Measurements from ENCODE around the gene PMP22.

PMP22 gene

DNA sequence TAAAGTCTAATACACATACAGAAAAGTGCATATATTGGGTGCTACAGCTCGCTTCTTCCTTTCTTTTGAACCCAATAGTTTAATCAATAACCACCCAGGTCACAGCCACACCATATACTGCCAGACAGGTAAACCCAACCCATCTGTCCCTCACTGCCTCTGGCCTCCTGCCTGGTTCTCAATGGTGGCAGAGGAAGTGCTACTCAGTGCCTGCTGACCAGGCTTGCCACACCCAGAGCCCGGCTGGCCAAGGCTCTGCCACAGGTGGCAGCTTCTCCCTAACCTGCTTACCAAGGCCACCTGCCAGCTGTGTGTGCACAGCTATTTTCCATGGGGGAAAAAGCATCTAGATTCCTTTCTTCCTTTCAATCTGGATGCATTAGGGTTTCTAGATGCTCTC, 584 bp downstream of the PMP22 start:
- Histone ChIP-seq H2AFZ (ENCODE audit: low read length, unreplicated experiment) (no peak overlapping the region), H3K36me3 (ENCODE audit: insufficient read depth, low read length) (no peaks in the 10 kb centered on the region), H3K27me3 (ENCODE audit: insufficient read depth, low read length) (no peaks in the 10 kb centered on the region), H3K4me3 (ENCODE audit: low read depth, low read length) (peak overlapping the region; percentile 57), H3K79me2 (ENCODE audit: control insufficient read depth, insufficient read depth, low read length, unreplicated experiment) (peaks cover 22% of the 10 kb centered on the region), H3K27ac (ENCODE audit: low read depth, low read length) (no peak overlapping the region), H3K4me1 (ENCODE audit: control insufficient read depth, insufficient read depth, low read length, unreplicated experiment) (peaks cover 19% of the 10 kb centered on the region)

DNA sequence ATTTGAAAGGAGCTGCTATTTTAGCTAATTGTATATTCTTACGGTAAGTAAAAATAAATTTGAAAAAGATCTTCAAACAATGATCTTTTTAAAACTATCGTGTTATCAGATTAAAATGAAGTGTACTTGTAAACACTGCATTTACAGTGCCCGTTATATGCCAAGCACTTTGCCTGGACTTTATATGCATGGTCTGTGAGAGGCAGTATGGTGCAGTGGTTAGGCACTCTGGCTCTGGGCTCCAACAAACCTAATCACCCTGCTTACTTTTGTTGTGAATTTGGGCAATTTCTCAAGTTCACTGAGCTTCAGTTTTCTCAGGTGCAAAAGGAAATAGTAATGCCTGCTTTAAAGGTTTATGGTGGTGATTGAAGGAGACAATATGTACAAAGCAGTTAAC, 1.4 kb downstream of the PMP22 start:
- Histone ChIP-seq H3K4me3 (ENCODE audit: low read depth, low read length) (peak overlapping the region; percentile 92), H3K27ac (ENCODE audit: low read depth, low read length) (peak overlapping the region; percentile 84), H2AFZ (ENCODE audit: low read length, unreplicated experiment) (peak overlapping the region; percentile 27), H3K36me3 (ENCODE audit: insufficient read depth, low read length) (peaks cover 4% of the 10 kb centered on the region; the same call in 1 of the 2 replicates), H3K4me1 (ENCODE audit: control insufficient read depth, insufficient read depth, low read length, unreplicated experiment) (peaks cover 27% of the 10 kb centered on the region), H3K79me2 (ENCODE audit: control insufficient read depth, insufficient read depth, low read length, unreplicated experiment) (peaks cover 30% of the 10 kb centered on the region), H3K27me3 (ENCODE audit: insufficient read depth, low read length) (no peaks in the 10 kb centered on the region)

DNA sequence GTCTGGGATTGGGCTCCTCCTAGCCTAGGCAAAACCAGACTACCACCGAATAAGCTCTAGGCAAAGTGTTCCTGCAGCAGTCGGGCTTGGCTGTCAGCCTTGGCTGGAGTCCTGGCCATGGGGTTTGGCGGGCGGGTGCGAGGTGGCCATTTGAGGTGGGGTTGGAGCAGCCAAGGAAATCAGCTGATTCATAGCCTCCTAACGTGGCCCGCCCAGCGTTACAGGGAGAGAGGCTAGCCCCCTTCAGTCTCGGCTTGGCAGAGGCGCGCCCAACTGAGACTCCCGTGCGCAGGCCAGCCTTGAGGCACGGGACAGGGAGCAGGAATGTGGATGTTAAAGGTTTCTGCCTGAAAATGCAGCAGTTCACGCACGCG, 1.9 kb downstream of the PMP22 start:
- H3K4me3 ChIP-seq (ENCODE audit: low read depth, low read length): peak overlapping the region; percentile 92
- peaks cover 9% of the 10 kb centered on the region; the same call in 1 of the 2 replicates for H3K36me3 ChIP-seq (ENCODE audit: insufficient read depth, low read length)
- peaks cover 35% of the 10 kb centered on the region for H3K79me2 ChIP-seq (ENCODE audit: control insufficient read depth, insufficient read depth, low read length, unreplicated experiment)
- H3K27me3 ChIP-seq (ENCODE audit: insufficient read depth, low read length): no peaks in the 10 kb centered on the region
- H3K4me1 ChIP-seq (ENCODE audit: control insufficient read depth, insufficient read depth, low read length, unreplicated experiment): peaks cover 32% of the 10 kb centered on the region
- peak overlapping the region; percentile 84 for H3K27ac ChIP-seq (ENCODE audit: low read depth, low read length)
- peak overlapping the region; percentile 71 for H2AFZ ChIP-seq (ENCODE audit: low read length, unreplicated experiment)

DNA sequence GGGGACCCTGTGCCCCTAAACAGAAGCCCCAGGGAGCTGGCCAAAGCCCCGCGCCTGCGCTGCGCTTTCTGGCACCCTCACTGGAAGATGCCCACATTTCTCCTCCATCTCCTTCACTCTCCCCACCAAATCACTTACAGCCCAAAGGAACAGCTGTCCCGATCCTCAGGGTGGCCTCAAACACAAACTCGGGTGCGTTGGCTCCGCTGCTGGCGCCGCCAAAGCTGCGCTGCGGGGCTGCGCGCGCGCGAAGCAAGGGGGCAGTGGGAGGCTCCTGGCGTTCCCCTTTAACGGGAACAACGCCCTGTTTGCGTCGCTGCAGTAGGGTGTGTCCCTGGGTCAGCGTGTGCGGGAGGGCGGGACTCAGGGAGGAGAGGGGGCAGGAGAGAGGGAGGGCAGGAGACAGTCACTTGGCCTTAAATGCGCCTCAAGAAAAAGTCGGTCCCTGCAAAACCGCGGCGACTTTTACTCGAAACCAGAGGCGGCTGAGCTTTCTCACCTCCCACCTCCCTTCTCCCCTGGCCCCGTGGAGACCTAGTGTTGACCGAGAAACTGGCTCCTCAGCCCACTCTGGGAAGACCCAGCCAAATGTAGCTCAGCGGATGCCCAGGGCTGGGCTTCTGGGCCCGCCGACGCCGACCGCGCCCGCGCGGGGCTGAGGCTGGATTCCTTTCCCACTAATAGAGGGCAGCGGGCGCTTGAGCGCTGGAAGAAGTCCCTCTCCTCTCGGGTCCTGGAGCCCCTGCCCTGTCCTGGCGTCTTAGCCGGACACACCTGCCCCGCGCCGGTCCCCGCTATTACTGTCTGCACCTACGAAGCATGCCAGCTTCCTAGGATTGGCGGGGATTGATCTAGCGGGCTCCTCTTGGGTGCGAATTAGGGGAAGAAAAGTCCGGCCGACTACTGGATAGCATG, 2.6 kb downstream of the PMP22 start:
- H2AFZ ChIP-seq (ENCODE audit: low read length, unreplicated experiment): peak overlapping the region; percentile 71
- peak overlapping the region; percentile 92 for H3K4me3 ChIP-seq (ENCODE audit: low read depth, low read length)
- H3K4me1 ChIP-seq (ENCODE audit: control insufficient read depth, insufficient read depth, low read length, unreplicated experiment): peaks cover 38% of the 10 kb centered on the region
- peaks cover 10% of the 10 kb centered on the region; the same call in 1 of the 2 replicates for H3K36me3 ChIP-seq (ENCODE audit: insufficient read depth, low read length)
- H3K79me2 ChIP-seq (ENCODE audit: control insufficient read depth, insufficient read depth, low read length, unreplicated experiment): peaks cover 39% of the 10 kb centered on the region
- peak overlapping the region; percentile 84 for H3K27ac ChIP-seq (ENCODE audit: low read depth, low read length)
- no peaks in the 10 kb centered on the region for H3K27me3 ChIP-seq (ENCODE audit: insufficient read depth, low read length)

DNA sequence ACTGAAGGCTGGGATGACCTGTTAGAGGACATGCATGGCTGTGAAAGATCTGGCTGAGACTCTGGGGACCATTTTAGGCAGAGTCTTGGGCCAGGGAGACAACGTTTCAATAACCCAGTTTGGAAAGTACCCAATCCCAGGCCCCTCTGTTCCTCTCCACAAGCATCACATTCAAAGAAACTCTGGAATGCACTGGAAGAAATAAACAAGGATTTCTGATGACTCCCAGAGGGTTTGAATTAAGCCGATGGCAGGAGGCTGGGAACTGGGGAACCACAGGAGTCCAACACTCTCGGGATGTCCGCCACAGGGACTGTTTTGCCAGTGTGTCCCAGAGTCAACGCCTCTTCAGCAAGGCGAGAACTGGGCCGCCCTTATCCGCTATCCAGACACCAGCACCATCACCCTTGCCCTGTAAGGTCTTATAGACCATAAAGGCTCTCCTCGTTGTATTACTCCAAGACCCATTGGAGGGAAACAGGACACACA, 3.3 kb downstream of the PMP22 start:
- Histone ChIP-seq H2AFZ (ENCODE audit: low read length, unreplicated experiment) (peak overlapping the region; percentile 52), H3K36me3 (ENCODE audit: insufficient read depth, low read length) (peaks cover 13% of the 10 kb centered on the region; the same call in 1 of the 2 replicates), H3K4me1 (ENCODE audit: control insufficient read depth, insufficient read depth, low read length, unreplicated experiment) (peaks cover 45% of the 10 kb centered on the region), H3K27ac (ENCODE audit: low read depth, low read length) (peak overlapping the region; percentile 84), H3K4me3 (ENCODE audit: low read depth, low read length) (peak overlapping the region; percentile 92), H3K27me3 (ENCODE audit: insufficient read depth, low read length) (no peaks in the 10 kb centered on the region), H3K79me2 (ENCODE audit: control insufficient read depth, insufficient read depth, low read length, unreplicated experiment) (peaks cover 43% of the 10 kb centered on the region)

DNA sequence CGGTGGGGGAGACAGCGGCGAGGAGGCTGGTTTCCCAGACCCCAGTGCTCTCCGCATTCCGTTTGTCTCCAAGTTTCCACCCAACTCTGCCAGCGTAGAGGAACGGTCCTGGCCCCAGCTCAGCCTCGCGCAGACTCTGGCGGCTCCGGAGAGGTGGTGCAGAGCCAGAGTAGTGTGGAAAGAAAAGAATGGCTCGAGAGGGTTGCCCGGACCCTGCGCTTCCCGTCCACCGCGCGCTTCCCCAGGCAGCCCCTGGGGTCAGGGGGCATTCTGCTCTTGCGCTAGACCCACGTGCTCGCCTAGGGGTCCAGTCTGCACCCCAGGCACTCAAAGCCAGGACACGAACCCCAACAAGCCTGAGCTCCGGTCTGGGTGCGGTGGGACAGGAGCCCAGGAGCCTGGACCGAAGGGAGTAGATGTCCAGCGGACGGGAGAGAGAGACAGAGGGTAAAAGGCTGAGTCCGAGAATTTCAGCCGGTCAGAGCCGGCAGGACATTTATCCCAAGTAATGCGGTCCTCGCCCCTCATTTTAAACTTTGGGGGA, 3.8 kb downstream of the PMP22 start:
- Histone ChIP-seq H3K27me3 (ENCODE audit: insufficient read depth, low read length) (no peaks in the 10 kb centered on the region), H3K4me1 (ENCODE audit: control insufficient read depth, insufficient read depth, low read length, unreplicated experiment) (peaks cover 50% of the 10 kb centered on the region), H3K27ac (ENCODE audit: low read depth, low read length) (peak overlapping the region; percentile 84), H3K79me2 (ENCODE audit: control insufficient read depth, insufficient read depth, low read length, unreplicated experiment) (peaks cover 48% of the 10 kb centered on the region), H2AFZ (ENCODE audit: low read length, unreplicated experiment) (peak overlapping the region; percentile 52), H3K36me3 (ENCODE audit: insufficient read depth, low read length) (peaks cover 18% of the 10 kb centered on the region; the same call in 1 of the 2 replicates), H3K4me3 (ENCODE audit: low read depth, low read length) (peak overlapping the region; percentile 92)

DNA sequence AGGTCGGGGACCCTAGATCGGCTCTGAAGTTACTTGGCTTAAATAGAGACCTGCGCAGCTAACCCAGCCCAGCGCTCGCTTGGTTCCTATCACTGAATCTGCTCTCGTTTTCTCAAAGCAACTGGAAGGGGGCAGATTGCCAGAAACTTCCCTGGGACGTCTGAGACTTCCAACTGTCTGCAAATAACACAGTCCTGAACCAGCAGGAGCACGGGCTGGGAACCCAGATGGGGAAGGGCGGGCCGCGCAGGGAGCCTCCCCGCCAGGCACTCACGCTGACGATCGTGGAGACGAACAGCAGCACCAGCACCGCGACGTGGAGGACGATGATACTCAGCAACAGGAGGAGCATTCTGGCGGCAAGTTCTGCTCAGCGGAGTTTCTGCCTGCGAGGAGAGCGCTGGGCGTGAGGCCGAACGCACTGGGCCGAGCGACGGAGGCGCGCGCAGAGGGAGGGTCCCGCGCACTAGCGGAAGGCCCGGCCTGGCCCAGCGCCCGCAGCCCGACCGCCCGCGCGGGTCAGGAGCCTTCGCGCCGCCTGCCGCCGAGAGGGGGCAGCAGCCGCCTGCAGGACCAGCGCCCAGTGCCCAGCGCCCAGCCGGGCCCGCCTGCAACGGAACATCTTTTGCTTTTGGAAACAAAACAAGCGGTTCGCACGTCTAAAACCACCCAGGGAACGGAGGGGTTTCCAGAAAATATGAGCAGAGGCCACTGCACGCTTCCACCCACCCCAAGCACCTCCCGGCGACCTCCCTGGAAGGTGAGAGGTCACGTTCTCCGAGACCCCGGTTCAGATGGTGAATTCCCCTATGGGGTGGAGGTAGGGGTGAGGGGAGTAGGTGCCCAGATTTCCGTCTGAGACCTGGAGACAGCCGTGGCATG, 4.5 kb downstream of the PMP22 start:
- Histone ChIP-seq H3K27ac (ENCODE audit: low read depth, low read length) (peak overlapping the region; percentile 84), H3K4me3 (ENCODE audit: low read depth, low read length) (peak overlapping the region; percentile 92), H3K79me2 (ENCODE audit: control insufficient read depth, insufficient read depth, low read length, unreplicated experiment) (peaks cover 55% of the 10 kb centered on the region), H3K27me3 (ENCODE audit: insufficient read depth, low read length) (no peaks in the 10 kb centered on the region), H3K4me1 (ENCODE audit: control insufficient read depth, insufficient read depth, low read length, unreplicated experiment) (peaks cover 57% of the 10 kb centered on the region), H2AFZ (ENCODE audit: low read length, unreplicated experiment) (peak overlapping the region; percentile 48), H3K36me3 (ENCODE audit: insufficient read depth, low read length) (peaks cover 24% of the 10 kb centered on the region)

DNA sequence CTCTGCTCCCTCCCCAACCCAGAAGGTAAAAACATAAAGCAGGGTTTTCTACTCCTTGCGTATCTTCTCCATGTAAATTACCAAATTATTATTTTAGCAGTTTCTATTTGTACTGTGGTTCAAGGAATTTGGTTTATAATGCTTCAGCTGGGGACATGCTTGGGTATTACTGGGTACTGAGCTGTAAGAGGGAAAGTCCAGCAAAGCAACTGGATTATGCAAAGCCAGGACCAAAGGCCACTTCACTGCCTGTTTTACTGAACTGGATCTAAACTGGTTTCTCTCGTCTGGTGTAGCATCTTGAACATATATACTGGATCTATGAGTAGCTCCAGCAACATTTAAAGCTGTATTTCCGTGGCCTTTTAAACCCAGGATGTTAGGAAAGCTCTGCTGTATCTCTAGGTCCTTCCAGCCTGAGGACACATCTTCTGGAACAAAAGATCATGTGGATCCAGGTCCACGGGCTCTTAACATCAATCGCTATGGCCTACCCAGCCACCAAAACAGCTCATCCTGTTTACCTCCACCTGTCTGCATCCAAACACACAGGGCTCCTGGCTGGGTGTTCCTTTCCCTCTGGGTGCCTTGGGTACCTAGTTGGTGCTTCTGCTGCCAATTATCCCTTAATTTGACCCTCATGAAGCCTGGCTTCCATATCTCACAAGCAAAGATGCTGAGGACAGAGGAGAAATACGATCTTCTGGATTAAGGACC, 7.2 kb downstream of the PMP22 start:
- H3K36me3 ChIP-seq (ENCODE audit: insufficient read depth, low read length): peaks cover 46% of the 10 kb centered on the region
- peaks cover 79% of the 10 kb centered on the region for H3K79me2 ChIP-seq (ENCODE audit: control insufficient read depth, insufficient read depth, low read length, unreplicated experiment)
- H3K4me1 ChIP-seq (ENCODE audit: control insufficient read depth, insufficient read depth, low read length, unreplicated experiment): peaks cover 42% of the 10 kb centered on the region
- H2AFZ ChIP-seq (ENCODE audit: low read length, unreplicated experiment): no peak overlapping the region
- peak overlapping the region; percentile 52; the same call in 1 of the 2 replicates for H3K4me3 ChIP-seq (ENCODE audit: low read depth, low read length)
- H3K27me3 ChIP-seq (ENCODE audit: insufficient read depth, low read length): no peaks in the 10 kb centered on the region
- H3K27ac ChIP-seq (ENCODE audit: low read depth, low read length): peak overlapping the region; percentile 70

DNA sequence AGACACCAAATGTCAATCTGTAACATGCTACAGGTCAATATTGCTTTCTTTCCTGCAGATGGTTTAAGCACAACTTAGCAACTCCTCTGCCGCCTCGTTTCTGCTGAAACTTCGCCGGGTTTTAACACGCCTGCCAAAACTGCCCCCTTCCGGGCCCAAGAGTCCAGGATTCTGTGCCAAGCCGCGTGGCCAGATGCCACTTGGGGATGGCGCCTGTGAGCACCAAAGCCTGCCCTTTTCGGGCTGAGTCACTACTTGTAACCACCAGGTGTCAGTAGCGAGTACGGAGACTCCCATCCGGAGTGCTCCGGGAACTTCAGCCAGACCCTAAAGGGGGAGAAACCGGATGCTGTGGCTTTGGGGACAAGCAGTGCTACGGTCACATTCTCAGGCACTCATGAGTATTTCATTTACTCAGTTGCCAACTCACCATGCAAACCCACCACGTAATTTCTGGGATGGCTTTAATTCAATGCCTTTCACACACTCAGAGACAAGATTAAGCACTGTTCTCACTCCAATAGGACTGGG, 7.8 kb downstream of the PMP22 start:
- H3K27ac ChIP-seq (ENCODE audit: low read depth, low read length): peak overlapping the region; percentile 70
- peaks cover 42% of the 10 kb centered on the region for H3K4me1 ChIP-seq (ENCODE audit: control insufficient read depth, insufficient read depth, low read length, unreplicated experiment)
- H3K36me3 ChIP-seq (ENCODE audit: insufficient read depth, low read length): peaks cover 48% of the 10 kb centered on the region
- H2AFZ ChIP-seq (ENCODE audit: low read length, unreplicated experiment): peak overlapping the region; percentile 90
- H3K79me2 ChIP-seq (ENCODE audit: control insufficient read depth, insufficient read depth, low read length, unreplicated experiment): peaks cover 85% of the 10 kb centered on the region
- peak overlapping the region; percentile 52 for H3K4me3 ChIP-seq (ENCODE audit: low read depth, low read length)
- H3K27me3 ChIP-seq (ENCODE audit: insufficient read depth, low read length): no peaks in the 10 kb centered on the region
